GM12878 (cell line): Measurements from ENCODE around the gene USP10. TPM values are rescaled to one million over a fixed set of nuclear protein-coding genes. Genes with fewer than 3 reads are reported as not detected.

Experiments
- ATAC-seq: fragments of 200-7000 bp; cut with Tn5 transposase; 3 replicates; pipeline ENCODE4 v1.9.1; 2020; ENCODE audit warnings: mild to moderate bottlenecking, moderate library complexity
- BruUV-seq: library from RNA; stranded (reverse); fragments of 400-500 nt; replicated peaks from 2 replicates; lab custom pipeline; 2021; lab: Mats Ljungman, UMichigan
- CTCF ChIA-PET: fragments of 300-600 bp; sonication (Branson Sonifier 250); formaldehyde crosslinking; extraction: SDS; loops from one replicate; lab custom pipeline; 2021; ENCODE audit warnings: inconsistent platforms; lab: Yijun Ruan, JAX
- POLR2A ChIA-PET: fragments of 350-600 bp; formaldehyde crosslinking; extraction: SDS; loops from one replicate; lab custom pipeline; 2021; ENCODE audit warnings: inconsistent platforms; lab: Charles Lee
- RAD21 ChIA-PET: fragments of 300-600 bp; sonication (Branson Sonifier 250); formaldehyde crosslinking; loops from one replicate; lab custom pipeline; 2023; ENCODE audit warnings: antibody characterized with exemption; ENCODE audit not compliant: unreplicated experiment; lab: Charles Lee
- SMC1A ChIA-PET: fragments of 300-600 bp; sonication (Branson Sonifier 250); formaldehyde crosslinking; loops from one replicate; lab custom pipeline; 2023; ENCODE audit not compliant: unreplicated experiment, uncharacterized antibody; lab: Charles Lee
- DNase-seq: peaks from one replicate; pipeline ENCODE4 v3.0.0-alpha.2; 2011; ENCODE audit warnings: low read depth, low spot score
- FAIRE-seq: peaks from 3 replicates; lab custom pipeline; 2011; peaks lifted over from hg19 to GRCh38; lab: Jason Lieb, UNC
- H2AFZ ChIP-seq: 2 replicates; pipeline ENCODE4 v1.6.0; 2011; ENCODE audit warnings: low read depth, low read length, control low read depth; ENCODE audit not compliant: control insufficient read depth
- H3K27ac ChIP-seq: 2 replicates; pipeline ENCODE4 v1.5.1; 2011; ENCODE audit warnings: control low read depth; ENCODE audit not compliant: control insufficient read depth, insufficient read depth
- H3K27me3 ChIP-seq, 2 experiments: replicated peaks in 1 of 2; 2 replicates each; pipeline versions ENCODE4 v1.6.0 to v1.6.1; 2011; ENCODE audit warnings: low read length in 1 of 2; ENCODE audit not compliant: control insufficient read depth in 2 of 2, insufficient read depth in 2 of 2
- H3K36me3 ChIP-seq, 2 experiments: 2 replicates each; pipeline ENCODE4 v1.5.1; 2011; ENCODE audit warnings: low read length in 1 of 2; ENCODE audit not compliant: control insufficient read depth in 2 of 2, insufficient read depth in 2 of 2
- H3K4me1 ChIP-seq: 2 replicates; pipeline ENCODE4 v1.6.1; 2011; ENCODE audit warnings: mild to moderate bottlenecking, low read length, moderate library complexity, mixed read lengths; ENCODE audit not compliant: control insufficient read depth, insufficient read depth
- H3K4me2 ChIP-seq: 2 replicates; pipeline ENCODE4 v1.6.0; 2011; ENCODE audit warnings: control low read depth; ENCODE audit not compliant: control insufficient read depth, insufficient read depth
- H3K4me3 ChIP-seq: fragments of 200-600 bp; sonication (generic); 2 replicates; pipeline ENCODE4 v1.5.1; 2016
- H3K79me2 ChIP-seq: 2 replicates; pipeline ENCODE4 v1.6.0; 2011; ENCODE audit warnings: low read length; ENCODE audit not compliant: control insufficient read depth, insufficient read depth
- H3K9ac ChIP-seq: 2 replicates; pipeline ENCODE4 v1.8.0; 2011; ENCODE audit warnings: low read length, control low read depth, mixed read lengths; ENCODE audit not compliant: control insufficient read depth, insufficient read depth
- H3K9me3 ChIP-seq: replicated peaks from 3 replicates; pipeline ENCODE4 v1.5.1; 2011; ENCODE audit warnings: mild to moderate bottlenecking, low read length; ENCODE audit not compliant: control insufficient read depth, insufficient read depth
- H4K20me1 ChIP-seq: 2 replicates; pipeline ENCODE4 v1.6.0; 2011; ENCODE audit not compliant: control insufficient read depth, insufficient read depth
- EED ChIP-seq: sonication (generic); IDR thresholded peaks from 2 replicates; pipeline ENCODE4 v1.6.1; 2016; ENCODE audit warnings: antibody characterized with exemption, low read depth
- GABPA ChIP-seq: IDR thresholded peaks from 2 replicates; pipeline ENCODE4 v1.6.1; 2014; ENCODE audit warnings: antibody characterized with exemption, low read depth, mild to moderate bottlenecking, inconsistent platforms
- IKZF2 ChIP-seq, 2 experiments: fragments of 450-650 bp; IDR thresholded peaks; 2 replicates each; pipeline ENCODE4 v1.6.1; 2017; ENCODE audit warnings: mild to moderate bottlenecking in 2 of 2, moderate library complexity in 2 of 2
- JUNB ChIP-seq: IDR thresholded peaks from 2 replicates; pipeline ENCODE4 v1.6.1; 2016; ENCODE audit warnings: antibody characterized with exemption, mild to moderate bottlenecking
- NFIC ChIP-seq: IDR thresholded peaks from 2 replicates; pipeline ENCODE4 v1.6.1; 2012; ENCODE audit warnings: low read depth, mild to moderate bottlenecking, inconsistent platforms, low read length, moderate library complexity
- NKRF ChIP-seq: fragments of 450-650 bp; conservative IDR thresholded peaks from 2 replicates; pipeline ENCODE4 v1.6.1; 2017; ENCODE audit warnings: mild to moderate bottlenecking, moderate library complexity
- RUNX3 ChIP-seq: IDR thresholded peaks from 2 replicates; pipeline ENCODE4 v1.6.1; 2012; ENCODE audit warnings: low read length, inconsistent platforms
- SPI1 ChIP-seq: IDR thresholded peaks from 2 replicates; pipeline ENCODE4 v1.6.1; 2011; ENCODE audit warnings: low read depth, mild to moderate bottlenecking, low read length, moderate library complexity, borderline replicate concordance; ENCODE audit not compliant: insufficient read depth
- SUPT20H ChIP-seq: IDR thresholded peaks from 2 replicates; pipeline ENCODE4 v1.6.1; 2011; ENCODE audit warnings: low read depth, mild to moderate bottlenecking, low read length, moderate library complexity, borderline replicate concordance; ENCODE audit not compliant: control insufficient read depth
- WGBS: methylation state at CpG from one replicate; pipeline ENCODE4 v1.1.6; 2016; ENCODE audit warnings: low lambda C conversion rate; ENCODE audit not compliant: insufficient replicate concordance, insufficient coverage; ENCODE audit errors: missing lambda C conversion rate; 5-methylcytosine and 5-hydroxymethylcytosine counted together
- in situ Hi-C: fragments of 300-500 bp; cut with MboI; formaldehyde crosslinking; loops from 9 replicates; pipeline ENCODE4 v1.14.3; 2018; ENCODE audit warnings: mixed read lengths
- intact Hi-C: fragments of 100-400 bp; cut with micrococcal nuclease; formaldehyde crosslinking; loops from one replicate; pipeline ENCODE4 v1.14.2; 2022; ENCODE audit not compliant: unreplicated experiment
- polyA plus RNA-seq, 11 experiments: library from polyadenylated mRNA; depleted of rRNA in 4 of 11; unstranded in 6 of 11; stranded (reverse) in 5 of 11; fragments of >200 nt; fragmentation: Nextera tagmentation in 4 of 11; fragmentation: Illumina TruSeq in 1 of 11; extraction: Ambion mirVana in 4 of 11; extraction: Trizol in 1 of 11; gene quantifications; 1 replicate in 1 of 11; 2 replicates in 10 of 11; pipeline versions ENCODE4 v1.2.1 to v1.2.3, GENCODE V29; 2011 to 2016; ENCODE audit warnings: inconsistent platforms in 2 of 11, missing spikeins in 2 of 11, low read depth in 1 of 11
- total RNA-seq, 4 experiments: library from RNA; depleted of rRNA in 3 of 4; stranded (reverse); fragments of >200 nt in 3 of 4; fragmentation: Illumina TruSeq in 1 of 4; extraction: Trizol in 1 of 4; gene quantifications; 2 replicates each; pipeline versions ENCODE4 v1.2.1 to v1.2.3, GENCODE V29; 2013 to 2021

USP10 gene
- total and polyA plus RNA-seq, 10 of the 15 experiments (the other 5 are each of a cell fraction or from before 2014, with no cell fraction given), result 46.1 to 160 (median 105) TPM

GRCh38 chr16:84806256-84806889 is 106.6 kb downstream of the USP10 start:
- FAIRE-seq, result no peak
- ChIA-PET SMC1A (no interaction called here), POLR2A (interaction anchor here (0.6 kb wide), 1 partner anchor 66 kb away, joined by 3 read pairs; no protein-coding TSS in a partner anchor), CTCF (no interaction called here), RAD21 (no interaction called here)
- Histone ChIP-seq H3K4me2 (peak overlapping the region; percentile 77), H3K9ac (no peak overlapping the region), H3K9me3 (no peaks in the 10 kb centered on the region), H3K4me1 (peaks cover 21% of the 10 kb centered on the region), H4K20me1 (no peaks in the 10 kb centered on the region), H3K79me2 (no peaks in the 10 kb centered on the region), H3K36me3 (no peaks in the 10 kb centered on the region), H3K4me3 (no peak overlapping the region), H3K27me3 (no peaks in the 10 kb centered on the region), H2AFZ (no peak overlapping the region; the same call in 1 of the 2 replicates), H3K27ac (no peak overlapping the region)
- TF ChIP-seq GABPA (0 out of 2 replicates have a peak, but pooled peaks have one; percentile 19), SUPT20H (no peak), NFIC (no peak), NKRF (no peak), RUNX3 (peak; percentile 44), SPI1 (peak; percentile 25; the same call in 1 of the 2 replicates), JUNB (peak; percentile 14; the same call in 1 of the 2 replicates), IKZF2 (IDR thresholded peaks at IDR 0.05) (peak in 1 of 2 experiments; percentile 34; a peak in 1 of 4 replicates), EED (peak; percentile 6; the same call in 1 of the 2 replicates)
- in situ Hi-C loops (no loop called here), intact Hi-C loops (no loop called here)
- 17% methylated on average over 26 of the region's 26 CpGs for WGBS
- no TSS peak for BruUV-seq
- ATAC-seq, result peak; percentile 78
- DNase-seq, result peak; percentile 13
